IMR-90 (cell line): ENCODE measurements around the gene ARHGAP11A. TPM values are rescaled to one million over a fixed set of nuclear protein-coding genes. Genes with fewer than 3 reads are reported as not detected.
A peak's percentile ranks its signal among the peaks of the same experiment; 100 is the strongest.

Experiments used
- ATAC-seq: fragments of 200-7000 bp; cut with Tn5 transposase; 2 replicates; pipeline ENCODE4 v1.9.1; 2020; ENCODE audit warnings: low read depth, mild to moderate bottlenecking, moderate library complexity
- BruUV-seq: library from RNA; stranded (reverse); fragments of 400-500 nt; replicated peaks from 2 replicates; lab custom pipeline; 2021; lab: Mats Ljungman, UMichigan
- CTCF ChIA-PET: fragments of 300-600 bp; formaldehyde crosslinking; extraction: SDS; loops from one replicate; lab custom pipeline; 2021; ENCODE audit warnings: antibody characterized with exemption; lab: Yijun Ruan, JAX
- POLR2A ChIA-PET: fragments of 300-600 bp; sonication (Branson Sonifier 250); formaldehyde crosslinking; loops from one replicate; lab custom pipeline; 2022; ENCODE audit warnings: antibody characterized with exemption; ENCODE audit not compliant: unreplicated experiment; lab: Charles Lee
- DNase-seq: peaks from one replicate; pipeline ENCODE4 v3.0.0; 2013
- H2AFZ ChIP-seq: replicated peaks from 2 replicates; pipeline ENCODE3; 2013; ENCODE audit warnings: low read length, mild to moderate bottlenecking; ENCODE audit not compliant: poor library complexity
- H2AK5ac ChIP-seq: 2 replicates; pipeline ENCODE4 v1.6.1; 2013; ENCODE audit warnings: low read depth, low read length, inconsistent platforms
- H2AK9ac ChIP-seq: replicated peaks from 2 replicates; pipeline ENCODE3; 2013; ENCODE audit warnings: mild to moderate bottlenecking, low read depth, low read length, moderate library complexity; ENCODE audit not compliant: poor library complexity
- H2BK120ac ChIP-seq: 2 replicates; pipeline ENCODE4 v1.6.1; 2013; ENCODE audit warnings: low read depth, low read length, inconsistent platforms
- H2BK15ac ChIP-seq: 3 replicates; pipeline ENCODE4 v1.6.1; 2013; ENCODE audit warnings: low read depth, low read length, inconsistent platforms
- H2BK20ac ChIP-seq: 2 replicates; pipeline ENCODE4 v1.6.1; 2013; ENCODE audit warnings: low read depth, mild to moderate bottlenecking, inconsistent platforms, low read length, moderate library complexity
- H2BK5ac ChIP-seq: 2 replicates; pipeline ENCODE4 v1.6.1; 2013; ENCODE audit warnings: mild to moderate bottlenecking, low read depth, low read length, inconsistent platforms; ENCODE audit not compliant: poor library complexity, severe bottlenecking
- H3K14ac ChIP-seq: replicated peaks from 2 replicates; pipeline ENCODE4 v1.6.1; 2013; ENCODE audit warnings: low read depth, low read length, inconsistent platforms
- H3K18ac ChIP-seq: 2 replicates; pipeline ENCODE4 v1.6.1; 2013; ENCODE audit warnings: low read depth, low read length, control low read depth
- H3K23ac ChIP-seq: 2 replicates; pipeline ENCODE4 v1.6.1; 2013; ENCODE audit warnings: low read depth, low read length, inconsistent platforms
- H3K27ac ChIP-seq: 2 replicates; pipeline ENCODE4 v1.5.1; 2013; ENCODE audit warnings: mild to moderate bottlenecking, control low read depth, low read length; ENCODE audit not compliant: insufficient read depth
- H3K27me3 ChIP-seq: 2 replicates; pipeline ENCODE4 v1.6.1; 2013; ENCODE audit warnings: low read length; ENCODE audit not compliant: control insufficient read depth, insufficient read depth
- H3K36me3 ChIP-seq: 2 replicates; pipeline ENCODE4 v1.6.1; 2013; ENCODE audit warnings: low read length, mixed read lengths; ENCODE audit not compliant: control insufficient read depth, insufficient read depth
- H3K4ac ChIP-seq: 2 replicates; pipeline ENCODE4 v1.6.1; 2013; ENCODE audit warnings: low read depth, low read length, inconsistent platforms
- H3K4me1 ChIP-seq: 2 replicates; pipeline ENCODE4 v1.6.1; 2013; ENCODE audit warnings: low read length, mixed read lengths; ENCODE audit not compliant: control insufficient read depth, insufficient read depth
- H3K4me2 ChIP-seq: 2 replicates; pipeline ENCODE4 v1.6.1; 2013; ENCODE audit warnings: low read depth, mild to moderate bottlenecking, control low read depth, low read length, moderate library complexity
- H3K4me3 ChIP-seq: 2 replicates; pipeline ENCODE4 v1.5.1; 2013; ENCODE audit warnings: low read depth, mild to moderate bottlenecking, control low read depth, low read length, moderate library complexity; ENCODE audit not compliant: insufficient read depth
- H3K56ac ChIP-seq: 2 replicates; pipeline ENCODE4 v1.6.1; 2013; ENCODE audit warnings: low read length, inconsistent platforms; ENCODE audit not compliant: insufficient read depth; ENCODE audit errors: extremely low read depth
- H3K79me1 ChIP-seq, 2 experiments: 2 replicates each; pipeline ENCODE4 v1.6.1; 2013; ENCODE audit warnings: low read length in 2 of 2, inconsistent platforms in 1 of 2, low read depth in 1 of 2
- H3K9ac ChIP-seq: 2 replicates; pipeline ENCODE4 v1.6.1; 2013; ENCODE audit warnings: low read depth, low read length, control low read depth
- H3K9me1 ChIP-seq: 2 replicates; pipeline ENCODE4 v1.6.1; 2013; ENCODE audit warnings: low read length, inconsistent platforms; ENCODE audit not compliant: insufficient read depth
- H3K9me3 ChIP-seq: 2 replicates; pipeline ENCODE4 v1.6.1; 2013; ENCODE audit warnings: low read length; ENCODE audit not compliant: control insufficient read depth, insufficient read depth
- H4K20me1 ChIP-seq: 2 replicates; pipeline ENCODE4 v1.6.1; 2013; ENCODE audit warnings: low read length, inconsistent platforms; ENCODE audit not compliant: insufficient read depth
- H4K5ac ChIP-seq: 2 replicates; pipeline ENCODE4 v1.6.1; 2013; ENCODE audit warnings: mild to moderate bottlenecking, low read depth, low read length, control low read depth
- H4K8ac ChIP-seq, 2 experiments: 2 replicates each; pipeline ENCODE4 v1.6.1; 2013; ENCODE audit warnings: low read depth in 2 of 2, low read length in 2 of 2, control low read depth in 1 of 2, inconsistent platforms in 1 of 2
- H4K91ac ChIP-seq: 2 replicates; pipeline ENCODE4 v1.6.1; 2013; ENCODE audit warnings: low read depth, low read length, inconsistent platforms; ENCODE audit not compliant: insufficient read depth
- BHLHE40 ChIP-seq: fragments of 150-350 bp; IDR thresholded peaks from 2 replicates; pipeline ENCODE4 v1.6.1; 2016; ENCODE audit warnings: mild to moderate bottlenecking, low read depth, low read length
- CEBPB ChIP-seq: IDR thresholded peaks from 2 replicates; pipeline ENCODE4 v1.6.1; 2012; ENCODE audit warnings: low read depth, low read length, improper control_type of control experiment
- CHD1 ChIP-seq: IDR thresholded peaks from 2 replicates; pipeline ENCODE4 v1.6.1; 2012; ENCODE audit warnings: low read depth, low read length, improper control_type of control experiment
- MAFK ChIP-seq: IDR thresholded peaks from 2 replicates; pipeline ENCODE4 v1.6.1; 2012; ENCODE audit warnings: low read depth, low read length, improper control_type of control experiment
- MAZ ChIP-seq: IDR thresholded peaks from 2 replicates; pipeline ENCODE4 v1.6.1; 2012; ENCODE audit warnings: low read depth, mild to moderate bottlenecking, low read length, improper control_type of control experiment, moderate library complexity, borderline replicate concordance
- POLR2A ChIP-seq: IDR thresholded peaks from 2 replicates; pipeline ENCODE4 v1.6.1; 2012; ENCODE audit warnings: mild to moderate bottlenecking, low read depth, low read length
- RAD21 ChIP-seq: IDR thresholded peaks from 2 replicates; pipeline ENCODE4 v1.6.1; 2012; ENCODE audit warnings: low read length, improper control_type of control experiment
- RCOR1 ChIP-seq: IDR thresholded peaks from 2 replicates; pipeline ENCODE4 v1.6.1; 2012; ENCODE audit warnings: mild to moderate bottlenecking, low read length, improper control_type of control experiment; ENCODE audit not compliant: insufficient replicate concordance
- RFX5 ChIP-seq: IDR thresholded peaks from 2 replicates; pipeline ENCODE4 v1.8.0; 2012; ENCODE audit warnings: low read depth, mild to moderate bottlenecking, low read length, moderate library complexity
- SMC3 ChIP-seq: fragments of 150-350 bp; IDR thresholded peaks from 2 replicates; pipeline ENCODE4 v1.6.1; 2016; ENCODE audit warnings: low read depth, mild to moderate bottlenecking, antibody characterized with exemption, low read length, moderate library complexity
- WGBS, 2 experiments: methylation state at CpG; one replicate each; pipeline versions ENCODE4 v1.1.5 to v1.1.7; 2013; ENCODE audit warnings: missing lambda C conversion rate in 2 of 2; ENCODE audit not compliant: insufficient read length in 1 of 2; ENCODE audit errors: extremely low coverage in 2 of 2; 5-methylcytosine and 5-hydroxymethylcytosine counted together
- dilution Hi-C: fragments of 300-500 bp; cut with HindIII; formaldehyde crosslinking; loops from one replicate; pipeline ENCODE4 v1.14.3; 2018; ENCODE audit warnings: low sequenced_read_pairs; ENCODE audit not compliant: unreplicated experiment
- in situ Hi-C: fragments of 300-500 bp; cut with MboI; formaldehyde crosslinking; loops from 3 replicates; pipeline ENCODE4 v1.14.3; 2019; ENCODE audit warnings: low sequenced_read_pairs, inconsistent platforms, mixed read lengths
- intact Hi-C: fragments of 100-400 bp; cut with micrococcal nuclease; formaldehyde crosslinking; loops from 2 replicates; pipeline ENCODE4 v1.10.0; 2022
- polyA plus RNA-seq, 3 experiments: library from polyadenylated mRNA; depleted of rRNA; stranded (reverse); fragments of >200 nt; gene quantifications; 2 replicates each; pipeline ENCODE4 v1.2.3, GENCODE V29; 2012; ENCODE audit warnings: low replicate concordance in 1 of 3
- total RNA-seq: library from RNA; depleted of rRNA; stranded (reverse); fragments of >200 nt; gene quantifications from 2 replicates; pipeline ENCODE4 v1.2.3, GENCODE V29; 2012
- TF ChIP-seq, protein P1 (sequence below): conservative IDR thresholded peaks from 2 replicates; pipeline ENCODE4 v1.5.1; 2012; ENCODE audit warnings: mild to moderate bottlenecking, low read depth, low read length, improper control_type of control experiment

The ARHGAP11A gene
- total and polyA plus RNA-seq, 2 of the 4 experiments (the other 2 are of a cell fraction), result 9.9 to 29.0 TPM

DNA sequence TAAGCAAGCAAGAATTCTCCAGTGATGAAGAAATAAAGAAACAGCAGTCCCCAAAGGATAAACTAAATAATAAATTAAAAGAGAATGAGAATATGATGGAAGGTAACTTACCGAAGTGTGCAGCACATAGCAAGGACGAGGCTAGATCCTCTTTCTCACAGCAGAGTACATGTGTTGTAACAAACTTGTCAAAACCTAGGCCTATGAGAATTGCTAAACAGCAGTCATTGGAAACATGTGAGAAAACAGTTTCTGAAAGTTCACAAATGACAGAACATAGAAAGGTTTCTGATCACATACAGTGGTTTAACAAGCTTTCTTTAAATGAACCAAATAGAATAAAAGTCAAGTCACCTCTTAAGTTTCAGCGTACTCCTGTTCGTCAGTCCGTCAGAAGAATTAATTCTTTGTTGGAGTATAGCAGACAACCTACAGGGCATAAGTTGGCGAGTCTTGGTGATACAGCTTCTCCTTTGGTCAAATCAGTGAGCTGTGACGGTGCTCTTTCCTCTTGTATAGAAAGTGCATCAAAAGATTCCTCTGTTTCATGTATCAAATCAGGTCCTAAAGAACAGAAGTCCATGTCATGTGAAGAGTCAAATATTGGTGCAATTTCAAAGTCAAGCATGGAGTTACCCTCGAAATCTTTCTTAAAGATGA lies 21.7 kb downstream of the ARHGAP11A start:
- Histone ChIP-seq H3K27ac (no peak overlapping the region), H3K4me3 (no peak overlapping the region), H3K9ac (no peak overlapping the region), H3K36me3 (peaks cover 4% of the 10 kb centered on the region; the same call in 1 of the 2 replicates), H2BK120ac (no peak overlapping the region), H4K5ac (no peak overlapping the region), H2BK20ac (no peak overlapping the region), H3K27me3 (no peaks in the 10 kb centered on the region), H3K56ac (no peak overlapping the region), H3K14ac (no peak overlapping the region), H4K8ac (no peak overlapping the region), H3K4me1 (peaks cover 4% of the 10 kb centered on the region), H3K9me3 (no peaks in the 10 kb centered on the region), H2AK9ac (no peak overlapping the region), H2BK15ac (no peak overlapping the region), H3K18ac (no peak overlapping the region), H3K4ac (no peak overlapping the region), H4K20me1 (no peaks in the 10 kb centered on the region), H3K23ac (no peak overlapping the region), H3K79me1 (peaks cover 18% of the 10 kb centered on the region in 2 experiments), H2AK5ac (no peak overlapping the region), H4K91ac (no peak overlapping the region), H3K9me1 (no peaks in the 10 kb centered on the region), H3K4me2 (no peak overlapping the region), H2AFZ (no peak overlapping the region), H2BK5ac (no peak overlapping the region)
- CTCF ChIA-PET, result interaction anchor here (1.0 kb wide), 1 partner anchor 12 kb away, joined by 4 read pairs; no protein-coding TSS in a partner anchor
- ATAC-seq (no peak), DNase-seq (no peak)
- in situ Hi-C loops (no loop called here), dilution Hi-C loops (no loop called here), intact Hi-C loops (no loop called here)
- POLR2A ChIA-PET, result no interaction called here
- 97% methylated on average over 5 of the region's 8 CpGs; no CpG with 5 or more reads in 1 of the 2 experiments for WGBS, 2 experiments
- TF ChIP-seq RCOR1 (no peak), MAZ (no peak), CEBPB (no peak), SMC3 (no peak), RAD21 (no peak), CHD1 (no peak), POLR2A (no peak), MAFK (no peak), BHLHE40 (no peak), RFX5 (no peak)
- TF ChIP-seq, protein P1, sequence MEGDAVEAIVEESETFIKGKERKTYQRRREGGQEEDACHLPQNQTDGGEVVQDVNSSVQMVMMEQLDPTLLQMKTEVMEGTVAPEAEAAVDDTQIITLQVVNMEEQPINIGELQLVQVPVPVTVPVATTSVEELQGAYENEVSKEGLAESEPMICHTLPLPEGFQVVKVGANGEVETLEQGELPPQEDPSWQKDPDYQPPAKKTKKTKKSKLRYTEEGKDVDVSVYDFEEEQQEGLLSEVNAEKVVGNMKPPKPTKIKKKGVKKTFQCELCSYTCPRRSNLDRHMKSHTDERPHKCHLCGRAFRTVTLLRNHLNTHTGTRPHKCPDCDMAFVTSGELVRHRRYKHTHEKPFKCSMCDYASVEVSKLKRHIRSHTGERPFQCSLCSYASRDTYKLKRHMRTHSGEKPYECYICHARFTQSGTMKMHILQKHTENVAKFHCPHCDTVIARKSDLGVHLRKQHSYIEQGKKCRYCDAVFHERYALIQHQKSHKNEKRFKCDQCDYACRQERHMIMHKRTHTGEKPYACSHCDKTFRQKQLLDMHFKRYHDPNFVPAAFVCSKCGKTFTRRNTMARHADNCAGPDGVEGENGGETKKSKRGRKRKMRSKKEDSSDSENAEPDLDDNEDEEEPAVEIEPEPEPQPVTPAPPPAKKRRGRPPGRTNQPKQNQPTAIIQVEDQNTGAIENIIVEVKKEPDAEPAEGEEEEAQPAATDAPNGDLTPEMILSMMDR, result no peak
- BruUV-seq, result TSS peak; percentile 60
